ENCODE data around the gene RPAP3.
A peak's percentile ranks its signal among the peaks of the same experiment; 100 is the strongest.
"Not testable (repeated sequence)": the region's sequence is repeated elsewhere in the genome, so short reads cannot be mapped to it uniquely, and the experiment has no call there.

The RPAP3 gene

DNA sequence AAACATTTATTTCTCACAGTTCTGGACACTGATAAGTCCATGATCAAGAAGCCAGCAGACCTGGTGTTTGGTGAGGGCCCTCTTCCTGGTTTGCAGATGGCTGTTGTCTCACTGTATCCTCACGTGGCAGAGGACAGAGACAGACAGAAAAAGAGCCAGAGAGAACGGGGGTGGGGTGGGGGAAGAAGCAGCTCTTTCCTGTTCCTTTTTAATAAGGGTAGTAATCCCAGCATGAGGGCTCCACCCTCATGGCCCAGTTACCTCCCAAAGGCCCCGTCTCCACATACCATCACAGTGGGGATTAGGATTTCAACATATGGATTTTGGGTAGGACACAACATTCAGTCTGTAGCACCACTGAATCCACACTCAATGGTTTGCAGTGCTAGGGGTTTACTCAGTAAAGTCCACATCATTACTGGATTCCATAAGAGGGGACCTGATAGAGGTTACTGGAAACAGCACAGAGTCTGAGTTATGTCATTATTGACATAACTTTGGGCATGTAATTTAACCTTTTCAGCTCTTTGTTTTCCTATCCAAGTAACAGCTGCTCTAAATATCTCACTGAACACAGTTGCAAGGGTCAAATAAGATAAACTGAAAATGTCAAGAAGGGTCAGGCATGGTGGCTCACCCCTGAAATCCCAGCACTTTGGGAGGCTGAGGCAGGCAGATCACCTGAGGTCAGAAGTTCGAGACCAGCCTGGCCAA is 53.2 kb downstream of the RPAP3 start:
- no peak for DNase-seq

DNA sequence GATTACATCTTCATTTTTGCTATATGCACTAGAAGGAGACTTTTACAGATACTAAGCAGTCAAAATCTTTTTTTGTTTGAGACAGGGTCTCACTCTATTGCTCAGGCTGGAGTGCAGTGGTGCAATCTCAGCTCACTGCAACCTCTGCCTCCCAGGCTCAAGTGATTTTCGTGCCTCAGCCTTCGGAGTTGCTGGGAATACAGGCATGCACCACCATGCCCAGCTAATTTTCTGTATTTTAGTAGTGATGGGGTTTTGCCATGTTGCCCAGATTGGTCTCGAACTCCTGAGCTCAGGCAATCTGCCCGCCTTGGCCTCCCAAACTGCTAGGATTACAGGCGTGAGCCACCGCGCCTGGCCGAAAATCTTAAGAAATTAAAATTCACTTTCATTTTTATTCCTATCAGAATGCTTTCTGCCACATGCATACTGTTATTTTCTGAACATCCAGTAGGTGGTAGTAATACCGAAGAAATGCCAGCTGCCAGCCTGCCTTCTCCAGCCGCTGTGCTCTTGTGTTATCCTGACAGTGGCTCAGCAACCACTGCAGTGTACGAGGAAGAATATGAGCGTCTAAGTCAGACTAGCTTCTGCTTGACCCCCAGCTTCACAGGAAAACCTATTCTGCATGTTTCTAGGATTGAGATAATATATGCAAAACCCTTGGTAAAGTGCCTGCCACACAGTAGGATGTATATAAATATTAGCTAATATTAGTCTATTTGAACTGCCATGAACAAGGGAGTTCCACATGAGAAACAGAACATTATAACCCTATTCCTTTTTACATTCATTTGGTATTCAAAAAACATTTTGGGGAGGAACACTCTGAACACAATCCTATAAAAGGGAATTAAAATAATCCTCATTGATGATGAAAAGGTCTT is 54.2 kb downstream of the RPAP3 start:
- peak; percentile 67 for DNase-seq

DNA sequence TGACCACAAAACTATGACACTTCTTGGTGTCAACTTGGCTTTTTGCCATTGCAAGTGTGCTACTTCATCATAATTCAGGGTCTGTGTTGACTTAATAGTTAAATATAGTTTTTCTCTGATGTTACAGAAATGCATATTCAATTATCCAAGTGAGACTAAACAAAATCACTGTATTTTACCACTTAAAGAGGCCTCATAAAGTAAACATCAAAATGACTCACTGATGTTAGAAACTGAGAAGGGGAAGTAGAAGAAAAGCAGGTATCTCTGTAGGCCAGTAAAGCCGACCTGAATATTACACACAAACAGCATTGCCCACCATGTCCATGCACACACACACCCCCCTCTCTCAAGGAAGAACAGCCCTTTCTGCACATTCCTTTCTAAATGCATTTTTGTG is 55.4 kb downstream of the RPAP3 start:
- no peak for DNase-seq

DNA sequence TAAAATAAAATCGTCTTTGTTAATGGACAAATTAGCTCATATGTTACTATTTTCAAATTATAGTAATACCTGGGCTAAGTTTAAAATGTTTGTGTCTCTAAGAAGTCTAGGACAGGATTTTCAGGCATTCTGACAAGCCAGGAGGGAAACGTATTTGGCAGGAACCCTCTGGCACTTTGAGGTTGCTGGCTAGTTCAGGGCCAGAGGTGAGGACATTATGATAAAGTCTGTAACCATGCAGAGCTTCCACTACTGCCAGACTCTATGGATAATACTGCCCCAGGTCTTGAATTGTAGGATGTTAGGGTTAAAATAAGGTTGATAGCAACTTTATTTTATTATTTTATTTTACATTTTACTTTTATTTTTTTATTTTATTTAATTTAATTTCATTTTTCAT is 56.4 kb downstream of the RPAP3 start:
- DNase-seq = no peak

DNA sequence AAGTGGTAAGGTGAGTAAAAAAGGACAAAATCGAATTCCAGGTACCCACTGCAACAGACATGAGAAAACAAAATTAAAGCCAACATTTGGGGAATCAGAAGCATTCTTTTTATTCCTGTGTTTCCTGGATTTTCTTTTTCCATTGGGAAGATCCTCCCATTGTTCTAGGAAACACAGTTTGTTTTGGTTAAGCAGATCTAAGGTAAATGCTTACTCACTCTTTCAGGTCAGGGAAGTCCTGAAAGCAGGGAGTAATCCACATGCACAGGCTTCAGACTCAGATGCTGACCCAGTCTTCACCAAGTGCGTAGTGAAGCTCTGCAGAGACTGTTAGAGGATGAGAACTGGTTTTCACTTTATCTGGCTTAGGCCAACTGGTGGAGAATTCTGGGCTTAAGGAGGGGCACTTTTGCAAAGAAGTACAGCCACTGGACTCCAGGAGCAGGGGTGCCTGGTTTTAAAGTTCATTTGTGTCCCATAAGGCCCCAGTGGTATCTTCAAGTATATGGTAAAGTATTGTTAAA is 57.7 kb downstream of the RPAP3 start:
- no peak for DNase-seq

DNA sequence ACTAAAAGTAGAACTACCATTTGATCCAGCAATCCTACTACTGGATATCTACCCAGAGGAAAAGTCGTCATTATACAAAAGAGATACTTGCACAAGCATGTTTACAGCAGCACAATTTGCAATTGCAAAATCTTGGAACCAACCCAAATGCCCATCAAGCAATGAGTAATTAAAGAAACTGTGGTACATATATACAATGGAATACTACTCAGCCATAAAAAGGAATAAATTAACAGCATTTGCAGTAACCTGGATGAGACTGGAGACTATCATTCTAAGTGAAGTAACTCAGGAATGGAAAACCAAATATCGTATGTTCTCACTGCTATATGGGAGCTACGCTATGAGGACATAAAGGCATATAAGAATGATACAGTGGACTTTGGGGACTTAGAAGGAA is 63.5 kb downstream of the RPAP3 start:
- not testable (repeated sequence) for DNase-seq

DNA sequence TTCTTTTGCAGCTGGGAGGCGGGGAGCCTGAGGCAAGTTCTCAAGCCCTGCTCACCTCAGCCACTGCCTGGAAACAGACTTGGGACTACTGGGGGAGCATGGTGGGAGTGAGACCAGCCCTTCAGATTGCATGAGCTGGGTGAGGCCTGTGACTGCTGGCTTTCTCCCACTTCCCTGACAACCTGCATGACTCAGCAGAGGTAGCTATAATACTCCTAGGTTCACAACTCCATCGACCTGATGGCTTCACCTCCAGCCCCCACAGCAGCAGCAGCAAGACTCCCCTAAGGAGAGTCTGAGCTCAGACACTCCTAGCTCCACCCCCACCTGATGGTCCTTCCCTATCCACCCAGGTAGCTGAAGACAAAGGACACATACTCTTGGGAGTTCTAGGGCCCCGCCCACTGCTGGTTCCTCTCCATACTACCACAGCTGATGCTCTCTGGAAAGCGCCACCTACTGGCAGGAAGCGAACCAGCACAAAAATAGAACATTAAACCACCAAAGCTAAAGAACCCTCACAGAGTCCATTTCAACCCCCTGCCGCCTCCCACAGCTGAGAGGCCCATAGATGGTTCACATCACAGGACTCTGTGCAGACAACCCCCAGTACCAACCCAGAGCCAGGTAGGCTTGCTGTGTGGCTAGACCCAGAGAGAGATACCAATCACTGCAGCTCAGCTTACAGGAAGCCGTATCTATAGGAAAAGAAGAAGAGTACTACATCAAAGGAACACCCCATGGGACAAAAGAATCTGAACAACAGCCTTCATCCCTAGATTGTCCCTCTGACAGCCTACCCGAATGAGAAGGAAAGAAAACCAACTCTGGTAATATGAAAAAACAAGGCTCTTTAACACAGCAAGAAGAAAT is 68.7 kb downstream of the RPAP3 start:
- no peak for DNase-seq

DNA sequence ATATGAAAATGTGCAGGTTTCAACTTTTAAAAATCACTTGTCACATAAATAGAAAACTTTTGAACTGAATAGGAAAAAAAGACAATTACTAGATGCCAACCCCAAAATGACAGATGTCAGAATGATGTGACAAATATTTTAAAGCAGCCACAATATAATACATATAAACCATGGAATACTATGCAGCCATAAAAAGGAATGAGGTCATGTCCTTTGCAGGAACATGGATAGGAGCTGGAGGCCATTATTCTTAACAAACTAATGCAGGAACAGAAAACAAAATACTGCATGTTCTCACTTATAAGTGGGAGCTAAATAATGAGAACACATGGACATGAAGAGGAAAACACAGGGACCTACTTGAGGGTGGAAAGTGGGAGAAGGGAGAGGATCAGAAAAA is 70.1 kb downstream of the RPAP3 start:
- DNase-seq = not testable (repeated sequence)

DNA sequence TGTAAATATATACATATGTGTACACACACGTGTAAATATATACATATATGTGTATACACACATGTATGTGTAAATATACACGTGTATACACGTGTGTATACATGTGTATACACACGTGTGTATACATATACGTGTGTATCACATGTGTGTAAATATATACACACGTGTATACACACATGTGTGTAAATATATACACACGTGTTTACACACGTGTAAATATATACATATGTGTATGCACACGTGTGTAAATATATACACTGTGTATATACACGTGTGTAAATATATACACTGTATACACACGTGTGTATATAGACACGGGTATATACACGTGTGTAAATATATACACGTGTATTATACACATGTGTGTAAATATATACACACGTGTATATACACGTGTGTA is 71.7 kb downstream of the RPAP3 start:
- no peak for DNase-seq

DNA sequence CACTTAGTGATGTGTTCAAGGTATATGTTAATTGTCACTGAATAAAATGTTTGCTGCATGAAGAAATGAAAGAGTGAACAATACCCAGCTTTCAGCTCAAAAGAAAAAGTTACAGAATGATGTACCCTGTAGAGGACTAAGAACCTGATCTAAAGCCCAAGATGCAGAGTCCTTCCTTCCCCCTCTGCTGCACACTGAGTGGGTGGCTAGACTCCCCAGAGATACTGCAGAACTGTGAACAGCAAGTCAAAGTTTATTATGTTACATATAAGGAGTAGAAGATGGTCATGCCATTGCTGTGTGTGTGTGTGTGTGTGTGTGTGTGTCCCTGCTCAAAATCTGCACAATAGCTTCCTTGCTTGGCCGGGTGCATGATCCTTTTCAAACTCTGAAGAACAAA is 83.9 kb downstream of the RPAP3 start:
- DNase-seq = no peak

DNA sequence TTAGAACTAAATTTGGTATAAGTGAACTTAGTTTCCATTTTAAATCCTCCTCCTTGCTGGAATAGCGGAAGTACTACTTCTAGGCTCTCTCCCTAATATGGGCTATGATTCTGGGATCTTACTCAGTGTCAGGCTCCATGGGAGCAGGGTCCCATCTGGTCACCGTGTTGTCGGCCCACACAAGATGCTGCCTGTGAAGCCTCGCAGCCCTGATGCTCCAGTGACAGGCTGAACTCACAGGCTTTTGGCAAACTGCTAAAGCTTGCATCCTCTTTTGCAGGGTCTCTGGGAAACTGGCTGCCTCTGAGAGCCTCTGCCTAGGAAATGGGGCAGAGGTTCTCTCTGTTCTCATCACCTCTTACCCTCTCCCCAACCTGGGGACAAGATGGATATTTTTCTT is 88.4 kb downstream of the RPAP3 start:
- DNase-seq = no peak

DNA sequence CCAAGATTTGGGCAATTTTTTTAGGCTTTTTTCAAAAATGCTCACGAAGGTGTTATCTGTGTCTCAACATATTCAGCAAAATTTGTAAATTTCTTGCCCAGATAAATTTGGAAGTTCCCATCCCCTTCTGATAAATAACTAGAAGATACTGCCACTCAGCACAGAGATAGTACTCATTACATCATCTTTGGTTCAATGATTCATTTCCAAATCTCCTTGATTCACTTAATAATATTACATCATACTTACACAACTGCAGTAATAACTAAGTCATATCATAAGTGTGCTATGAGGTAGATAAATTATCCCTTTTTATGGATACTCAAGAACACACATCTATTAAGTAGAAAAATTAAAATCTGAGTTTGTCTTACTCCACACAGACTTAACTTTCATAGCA is 89.4 kb downstream of the RPAP3 start:
- no peak for DNase-seq

DNA sequence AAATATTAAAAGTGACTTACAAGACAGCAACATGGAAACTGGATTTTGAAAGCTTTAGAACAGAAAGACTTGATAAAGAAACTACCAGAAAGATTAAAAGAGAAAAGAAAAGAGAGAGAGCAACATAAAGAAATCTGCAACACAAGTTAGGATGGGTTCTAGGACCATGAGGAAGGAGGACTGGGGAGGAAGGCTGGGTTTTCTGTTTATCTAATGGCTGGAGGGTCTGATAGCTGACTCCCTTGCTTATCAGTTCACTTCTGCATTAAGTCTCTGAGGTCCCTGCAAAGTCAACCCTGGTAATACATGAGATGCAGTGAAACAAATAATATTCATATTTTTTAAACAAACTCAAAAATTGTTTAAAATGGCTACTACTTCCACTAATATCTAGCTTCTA is 90.1 kb downstream of the RPAP3 start:
- DNase-seq = no peak

DNA sequence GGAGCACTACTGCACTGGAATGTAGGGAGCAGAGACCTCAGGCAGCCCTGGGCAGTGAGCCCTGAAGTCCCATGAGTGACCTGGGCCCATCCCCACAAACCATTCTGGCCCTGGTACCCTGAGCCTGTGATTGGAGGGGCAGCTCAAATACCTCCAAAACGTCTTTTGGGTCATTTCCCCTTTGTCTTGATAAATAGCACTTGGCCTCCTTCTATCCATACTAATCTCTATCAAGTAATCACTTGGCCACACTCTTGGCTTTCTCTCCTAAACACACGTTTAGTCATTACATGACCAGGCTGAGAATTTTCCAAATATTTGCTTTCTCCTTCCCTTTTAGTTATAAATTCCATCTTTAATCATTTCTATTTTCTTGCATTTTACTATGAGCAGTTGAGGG is 91.3 kb downstream of the RPAP3 start:
- DNase-seq = no peak

DNA sequence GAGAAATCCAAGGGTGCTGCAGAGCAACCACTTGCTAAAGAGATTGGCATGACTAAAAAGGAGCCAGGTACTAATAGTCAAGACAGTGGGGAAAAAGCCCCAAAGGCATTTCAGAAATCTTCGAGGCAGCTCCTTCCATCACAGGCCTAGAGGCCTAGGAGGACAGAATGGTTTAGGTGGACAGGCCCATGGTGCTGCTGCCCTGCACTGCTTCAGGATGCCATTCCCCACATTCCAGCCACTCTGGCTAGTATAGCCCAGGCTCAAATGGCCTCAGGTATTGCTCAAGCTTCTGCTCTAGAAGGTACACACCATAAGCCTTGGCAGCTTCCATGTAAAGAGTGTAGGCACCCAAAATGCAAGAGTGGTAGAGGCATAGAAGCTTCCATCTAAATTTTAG is 92.9 kb downstream of the RPAP3 start:
- no peak for DNase-seq

DNA sequence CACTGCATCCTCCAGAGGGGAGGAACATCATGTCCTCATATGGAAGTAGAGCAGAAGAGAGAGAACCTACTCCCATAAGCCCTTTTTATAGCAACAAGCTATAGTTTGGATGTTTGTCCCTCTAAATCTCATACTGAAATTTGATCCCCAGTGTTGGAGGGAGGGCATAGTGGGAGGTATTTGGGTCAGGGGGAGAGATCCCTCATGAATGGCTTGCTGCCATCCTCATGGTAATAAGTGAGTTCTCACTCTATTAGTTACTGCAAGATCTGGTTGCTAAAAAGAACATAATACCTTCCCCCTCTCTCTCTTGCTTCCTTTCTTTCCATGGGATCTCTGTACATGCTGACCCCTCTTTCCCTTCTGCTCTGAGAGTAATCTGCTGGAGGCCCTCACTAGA is 93.9 kb downstream of the RPAP3 start:
- DNase-seq = no peak

Measured in NCI-H1694 treated with DMSO at 0.1 percent for 48 hours (cell line).